NCI-H526 treated with DMSO at 0.1 percent for 48 hours (cell line): ENCODE measurements around the gene AMY2A.
"Not testable (repeated sequence)": the region's sequence is repeated elsewhere in the genome, so short reads cannot be mapped to it uniquely, and the experiment has no call there.

Source experiments
- DNase-seq: peaks from one replicate; lab custom pipeline; 2025; lab: John Stamatoyannopoulos, UW

The AMY2A gene

DNA sequence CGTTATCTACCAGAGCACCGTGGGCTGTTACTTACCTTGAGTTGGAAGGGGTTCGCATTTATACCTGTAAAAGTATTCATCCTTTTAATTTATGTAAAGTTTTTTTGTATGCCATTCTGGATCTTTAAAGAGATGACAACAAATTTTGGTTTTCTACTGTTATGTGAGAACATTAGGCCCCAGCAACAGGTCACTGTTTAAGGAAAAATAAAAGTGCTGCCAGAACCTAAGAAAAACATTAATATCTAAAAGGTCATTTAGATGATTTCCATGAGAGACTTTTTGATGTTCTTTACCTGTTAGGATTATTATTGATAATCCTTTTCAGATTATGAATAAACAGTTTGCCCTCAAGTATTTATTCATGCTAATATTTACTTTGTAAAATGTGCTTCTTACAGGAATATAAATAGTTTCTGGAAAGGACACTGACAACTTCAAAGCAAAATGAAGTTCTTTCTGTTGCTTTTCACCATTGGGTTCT lies at the start of gene AMY2A:
AMY2A (plus strand) TSS at position 434 of the 484 bp plus-strand sequence; CDS start at position 448, 14 bp downstream.
- not testable (repeated sequence) for DNase-seq

DNA sequence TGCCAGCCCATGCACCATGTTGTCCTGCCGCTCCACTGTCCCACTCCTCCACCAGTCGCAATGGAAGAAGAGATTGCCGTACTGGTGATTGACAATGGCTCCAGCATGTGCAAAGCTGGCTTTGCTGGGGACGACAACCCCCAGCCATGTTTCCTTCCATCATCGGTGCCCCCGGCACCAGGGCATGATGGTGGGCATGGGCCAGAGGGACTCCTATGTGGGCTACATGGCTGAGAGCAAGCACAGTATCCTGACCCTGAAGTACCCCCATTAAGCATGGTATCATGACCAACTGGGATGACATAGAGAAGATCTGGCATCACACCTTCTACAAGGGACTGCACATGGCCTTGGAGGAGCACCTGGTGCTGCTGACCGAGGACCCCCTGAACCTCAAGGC lies 47.7 kb upstream of the AMY2A start:
- no peak for DNase-seq

DNA sequence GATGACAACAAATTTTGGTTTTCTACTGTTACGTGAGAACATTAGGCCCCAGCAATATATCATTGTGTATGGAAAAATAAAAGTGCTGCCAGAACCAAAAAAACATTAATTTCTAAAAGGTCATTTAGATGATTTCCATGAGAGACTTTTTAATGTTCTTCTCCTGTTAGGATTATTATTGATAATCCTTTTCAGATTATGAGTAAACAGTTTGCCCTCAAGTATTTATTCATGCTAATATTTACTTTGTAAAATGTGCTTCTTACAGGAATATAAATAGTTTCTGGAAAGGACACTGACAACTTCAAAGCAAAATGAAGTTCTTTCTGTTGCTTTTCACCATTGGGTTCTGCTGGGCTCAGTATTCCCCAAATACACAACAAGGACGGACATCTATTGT lies 45.9 kb upstream of the AMY2A start, which contains the start of gene AMY2B:
AMY2B (plus strand) TSS at position 301 of the 400 bp plus-strand sequence; CDS start at position 315, 14 bp downstream.
- not testable (repeated sequence) for DNase-seq

DNA sequence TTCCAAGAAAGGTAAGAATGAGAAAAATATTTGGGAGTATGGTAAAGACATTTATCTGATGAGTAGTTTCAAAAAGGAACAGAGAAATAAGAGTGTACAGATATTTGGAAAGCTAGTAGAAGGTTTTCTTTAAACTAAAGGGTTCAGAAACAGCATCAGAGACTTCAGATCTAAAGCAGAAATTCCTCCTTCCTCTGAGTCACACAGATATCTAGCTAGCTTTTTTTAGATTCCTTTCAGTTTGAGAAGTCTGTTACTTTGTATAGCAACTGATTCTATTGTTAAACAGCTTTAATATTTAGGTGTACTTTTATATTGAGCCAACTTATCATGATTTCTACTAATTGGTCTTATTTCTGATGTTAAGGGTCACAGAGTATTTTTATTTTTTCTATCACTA lies 41.2 kb upstream of the AMY2A start:
- DNase-seq, result no peak

DNA sequence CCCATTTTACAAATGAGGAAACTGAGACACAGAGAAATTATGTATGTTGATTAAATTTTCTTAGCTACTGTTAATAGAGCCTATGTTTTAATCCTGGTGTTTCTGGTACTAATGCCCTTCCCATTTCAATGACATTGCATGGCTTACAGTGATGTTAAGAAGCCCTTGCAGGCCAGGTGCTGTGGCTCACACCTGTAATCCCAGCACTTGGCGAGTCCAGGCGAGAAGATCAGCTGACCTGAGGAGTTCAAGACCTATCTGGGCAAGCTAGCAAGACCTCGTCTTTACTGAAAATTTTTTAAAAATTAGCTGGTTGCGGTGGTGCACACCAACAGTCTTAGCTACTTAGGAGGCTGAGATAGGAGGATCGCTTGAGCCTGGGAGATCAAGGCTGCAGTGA lies 40.4 kb upstream of the AMY2A start:
- DNase-seq, result not testable (repeated sequence)

DNA sequence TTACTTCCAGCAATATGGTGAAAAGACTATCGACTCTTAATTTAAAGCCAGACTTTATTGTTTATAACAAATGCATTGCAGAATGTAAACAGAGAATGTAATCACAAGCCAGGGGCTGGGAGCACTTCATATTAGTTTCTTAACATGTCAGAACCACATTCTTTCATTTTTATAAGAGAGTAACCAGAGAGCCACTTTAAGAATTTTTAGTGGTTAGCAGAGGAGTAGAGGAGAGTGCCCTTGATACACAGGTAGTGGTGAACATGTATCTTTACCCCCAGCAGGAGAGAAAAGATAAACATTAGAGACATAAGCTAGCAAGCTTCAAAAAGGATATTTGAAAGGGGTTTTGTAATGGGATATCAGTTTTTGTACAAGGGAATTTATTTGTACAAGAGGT lies 34.8 kb upstream of the AMY2A start:
- DNase-seq, result no peak

DNA sequence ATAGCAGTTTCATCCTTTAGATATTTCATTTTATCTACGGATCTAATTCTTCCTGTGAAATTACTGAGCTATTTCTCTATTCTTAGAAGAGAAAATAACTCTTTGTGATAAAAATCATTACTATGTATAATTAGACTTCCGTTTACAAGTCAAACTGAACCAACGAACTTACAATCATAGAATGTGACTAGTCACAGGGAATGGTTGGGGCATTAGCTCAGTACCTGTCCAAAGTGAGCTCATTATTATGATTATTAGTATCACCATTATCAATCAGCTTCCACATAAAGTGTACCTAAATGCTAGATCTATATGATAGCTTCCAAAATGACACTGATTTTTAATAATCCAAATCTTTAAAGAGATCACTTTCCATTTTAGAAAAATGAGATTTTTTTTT lies 33.3 kb upstream of the AMY2A start:
- DNase-seq, result no peak

DNA sequence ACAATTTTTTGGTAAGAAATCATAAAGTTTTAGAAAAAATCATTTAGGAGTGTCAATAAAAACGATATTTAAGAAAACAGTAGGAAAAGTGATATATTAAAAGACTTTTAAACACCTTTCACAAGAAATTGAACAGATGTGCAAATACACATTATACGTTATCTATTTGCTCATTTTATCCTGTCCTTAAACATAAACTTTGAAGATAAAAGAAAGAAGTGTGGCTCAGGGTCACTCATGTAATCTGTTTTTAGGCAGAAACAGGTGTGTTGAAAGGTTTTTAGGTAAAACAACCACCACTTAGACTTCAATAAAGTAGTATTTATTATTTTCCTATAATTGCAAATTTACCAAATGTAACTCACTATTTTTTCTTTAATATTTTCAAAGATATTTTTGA lies 32.7 kb upstream of the AMY2A start:
- DNase-seq, result no peak

DNA sequence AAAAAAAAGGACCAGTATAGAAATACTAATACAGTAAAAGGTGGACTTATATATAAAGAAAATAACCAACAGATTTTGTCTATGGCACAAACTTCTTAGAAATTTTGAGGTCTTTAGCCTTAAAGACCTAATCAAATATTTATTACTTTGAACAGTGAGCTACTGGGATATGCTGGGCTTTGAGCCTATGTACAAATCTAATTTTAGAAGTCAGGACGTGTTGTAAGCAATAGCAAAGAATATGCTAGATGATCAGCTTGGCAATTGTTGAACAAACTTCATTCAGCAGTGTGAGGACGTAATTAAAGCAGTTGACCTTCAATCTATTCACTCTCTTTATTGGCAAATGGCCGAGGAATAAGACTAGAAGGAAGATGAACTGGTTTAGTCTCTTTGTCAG lies 14.5 kb upstream of the AMY2A start:
- not testable (repeated sequence) for DNase-seq

DNA sequence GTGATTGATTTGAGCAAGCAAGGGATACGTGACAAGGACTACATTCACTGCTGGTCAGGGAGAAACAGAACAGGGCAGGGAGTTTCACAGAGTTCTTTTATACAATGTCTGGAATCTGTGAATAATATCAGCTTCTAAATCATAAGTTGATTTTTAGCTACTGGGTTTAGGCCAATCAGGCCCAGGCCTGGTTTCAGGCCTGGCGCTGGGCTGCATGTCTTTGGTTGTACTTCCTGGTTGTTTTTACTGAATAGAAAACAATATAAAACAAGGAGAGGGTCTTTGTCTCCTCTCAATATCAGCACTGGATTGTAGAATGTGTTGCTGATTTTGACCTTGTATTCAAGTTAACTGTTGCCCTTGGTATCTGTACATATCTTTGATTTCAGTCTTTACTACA lies 865 bp upstream of the AMY2A start:
- DNase-seq, result no peak

DNA sequence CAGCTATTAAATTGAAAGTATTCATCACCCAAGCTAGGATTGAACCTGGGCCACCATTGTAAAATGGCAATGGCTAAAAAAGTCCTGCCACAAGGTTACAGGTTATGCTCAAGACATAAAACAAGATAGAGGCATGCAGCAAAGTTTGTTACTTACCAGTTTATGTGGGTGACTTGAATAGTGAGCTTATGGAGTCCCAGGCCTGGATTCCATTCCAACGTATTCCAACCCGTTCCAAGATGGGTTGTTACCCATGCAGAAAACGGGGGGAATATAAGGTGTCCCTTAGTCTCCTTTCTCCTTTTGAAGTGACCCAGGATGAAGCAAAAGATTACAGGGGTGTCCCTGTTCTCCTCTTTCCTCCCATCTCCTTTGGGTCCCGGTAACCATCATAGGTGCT lies 10.2 kb downstream of the AMY2A start:
- DNase-seq, result not testable (repeated sequence)

DNA sequence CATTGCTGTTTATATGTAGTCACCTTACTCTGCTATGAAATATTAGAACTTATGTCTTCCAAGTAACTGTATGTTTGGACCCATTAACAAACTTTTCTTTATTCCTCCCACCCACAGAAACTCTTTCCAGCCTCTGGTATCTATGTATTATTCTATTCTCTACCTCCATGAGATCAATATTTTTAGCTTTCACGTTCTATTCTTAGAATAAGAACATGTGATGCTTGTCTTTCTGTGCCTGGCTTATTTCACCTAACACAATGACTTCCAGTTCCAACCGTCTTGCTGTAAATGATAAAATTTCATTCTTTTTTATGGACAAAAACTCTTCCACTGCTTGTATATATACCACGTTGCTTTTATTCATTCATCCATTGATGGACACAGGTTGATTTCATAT lies 24.0 kb downstream of the AMY2A start:
- DNase-seq, result not testable (repeated sequence)

DNA sequence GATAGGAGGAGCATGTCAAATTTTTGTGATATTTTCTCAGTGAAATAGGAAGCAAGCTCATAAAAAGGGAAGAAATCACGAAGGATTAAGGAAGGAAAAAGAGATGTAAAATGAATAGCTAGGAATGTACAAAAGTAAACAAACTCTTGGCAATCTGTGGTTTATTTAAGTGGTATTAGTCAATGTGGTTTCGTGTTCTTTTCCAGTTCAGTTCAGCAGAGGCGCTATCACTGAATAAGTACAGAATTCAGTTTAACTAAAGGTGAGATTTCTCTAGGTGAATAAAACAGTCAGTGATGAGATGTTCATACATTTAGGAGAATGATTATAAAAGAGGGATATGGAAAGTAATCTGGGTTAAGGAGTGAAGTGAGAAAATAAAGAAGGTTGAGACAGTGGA lies 26.7 kb downstream of the AMY2A start:
- not testable (repeated sequence) for DNase-seq

DNA sequence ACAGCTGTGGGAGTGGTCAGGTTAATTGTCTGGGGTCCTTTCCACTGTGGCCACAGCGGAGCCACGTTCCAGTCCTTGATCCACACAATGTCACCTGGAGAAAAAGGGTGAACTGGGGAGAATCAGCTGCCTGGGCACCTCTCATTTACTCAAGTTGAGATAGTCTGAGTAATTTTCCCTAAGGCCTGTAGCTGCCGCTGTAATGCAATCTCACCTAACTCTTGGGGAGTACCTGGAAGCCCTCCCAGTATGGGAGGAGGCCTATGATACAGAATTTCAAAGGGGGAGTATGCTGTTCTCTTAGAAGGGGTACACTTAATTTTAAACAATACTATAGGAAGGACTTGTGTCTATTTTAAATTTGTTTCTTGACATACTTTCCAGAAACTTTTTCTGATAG lies 33.1 kb downstream of the AMY2A start:
- not testable (repeated sequence) for DNase-seq

DNA sequence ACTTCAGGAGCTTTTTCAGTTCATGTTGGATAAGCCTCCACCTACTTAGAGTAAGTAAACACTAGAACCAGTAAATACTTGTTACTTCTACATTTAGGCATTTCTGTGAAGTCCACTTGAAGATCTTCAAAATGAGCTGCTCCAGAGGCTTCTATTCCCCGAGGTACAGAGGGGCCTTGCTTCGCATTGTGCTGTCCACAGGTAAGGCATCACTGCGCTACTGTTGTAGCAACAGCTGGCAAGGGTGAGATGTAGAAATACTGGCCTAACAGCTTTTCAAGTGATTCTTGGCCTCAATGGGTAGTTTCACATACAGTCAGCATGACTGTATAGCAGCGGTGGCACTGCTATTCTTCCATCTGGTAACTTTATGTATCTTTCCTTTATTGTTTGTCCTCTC lies 33.7 kb downstream of the AMY2A start:
- DNase-seq, result not testable (repeated sequence)

DNA sequence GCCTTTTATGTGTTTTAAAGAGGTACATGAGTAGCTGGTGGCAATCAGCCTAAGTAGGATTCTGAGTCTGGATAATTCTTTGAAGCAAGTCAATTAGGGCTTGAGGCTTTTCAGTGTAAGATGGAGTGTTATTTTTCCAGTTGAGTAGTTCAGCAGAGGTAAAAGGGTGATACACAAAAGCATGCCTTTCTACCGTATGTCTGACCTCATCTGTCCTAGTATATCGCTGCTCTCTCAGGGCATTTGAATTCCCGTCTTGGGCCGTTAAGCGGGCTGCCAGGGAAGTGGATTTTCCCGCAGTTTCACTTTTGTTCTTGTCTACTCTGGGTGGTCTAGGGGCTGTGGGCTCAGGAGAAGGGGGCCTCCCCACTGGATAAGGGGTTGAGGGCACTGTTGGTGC lies 36.9 kb downstream of the AMY2A start:
- not testable (repeated sequence) for DNase-seq

DNA sequence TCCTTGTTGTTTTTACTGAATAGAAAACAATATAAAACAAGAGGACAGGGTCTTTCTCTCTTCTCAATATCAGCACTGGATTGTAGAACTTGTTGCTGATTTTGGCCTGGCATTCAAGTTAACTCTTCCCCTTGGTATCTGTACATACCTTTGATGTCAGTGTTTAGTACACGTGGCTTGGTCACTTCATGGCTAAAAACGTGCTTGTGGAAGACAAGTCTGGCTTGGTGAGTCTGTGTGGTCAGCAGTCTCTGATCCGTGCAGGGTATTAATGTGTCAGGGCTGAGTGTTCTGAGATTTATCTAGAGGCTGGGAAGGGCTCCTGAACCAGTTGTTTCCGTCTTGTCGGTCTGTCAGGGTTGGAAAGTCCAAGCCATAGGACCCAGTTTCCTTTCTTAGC lies 38.2 kb downstream of the AMY2A start, which contains the start of gene AMY1A:
AMY1A (plus strand) TSS at position 301 of the 400 bp plus-strand sequence. CDS start 571 bp downstream, outside the sequence.
- not testable (repeated sequence) for DNase-seq
